A549 (cell line): ENCODE data around the gene GCC2.

Source experiments
- CHD2 ChIP-seq: fragments of 150-350 bp; IDR thresholded peaks from 2 replicates; pipeline ENCODE4 v1.6.1; 2014; ENCODE audit warnings: low read length; ENCODE audit not compliant: partially characterized antibody
- EP300 ChIP-seq, 2 experiments: fragments of >200 bp; sonication (Bioruptor Twin); formaldehyde crosslinking; IDR thresholded peaks; 2 replicates in 1 of 2; 3 replicates in 1 of 2; pipeline ENCODE4 v1.6.1; 2016 to 2017
- HOXA7 ChIP-seq: fragments of 250-450 bp; sonication (Bioruptor Pico); IDR thresholded peaks from 2 replicates; pipeline ENCODE4 v1.5.0; 2020; ENCODE audit warnings: mild to moderate bottlenecking, moderate library complexity
- MYC ChIP-seq: IDR thresholded peaks from 2 replicates; pipeline ENCODE4 v1.6.1; 2012; ENCODE audit warnings: mild to moderate bottlenecking, inconsistent platforms, low read length, improper control_type of control experiment, borderline replicate concordance
- NPAS2 ChIP-seq: fragments of 250-450 bp; sonication (Bioruptor Pico); IDR thresholded peaks from 2 replicates; pipeline ENCODE4 v1.8.0; 2022; ENCODE audit warnings: mild to moderate bottlenecking, moderate library complexity, borderline replicate concordance
- PHF8 ChIP-seq: fragments of 200-600 bp; sonication (generic); IDR thresholded peaks from 2 replicates; pipeline ENCODE4 v1.6.1; 2016; ENCODE audit warnings: low read depth, mild to moderate bottlenecking, antibody characterized with exemption, moderate library complexity, borderline replicate concordance
- POLR2A ChIP-seq: IDR thresholded peaks from 2 replicates; pipeline ENCODE4 v1.6.1; 2012; ENCODE audit warnings: mild to moderate bottlenecking, low read length
- RARB ChIP-seq: fragments of 250-450 bp; sonication (Bioruptor Pico); IDR thresholded peaks from 2 replicates; pipeline ENCODE4 v1.8.0; 2021; ENCODE audit warnings: mild to moderate bottlenecking, moderate library complexity
- RNF2 ChIP-seq: fragments of 200-600 bp; sonication (generic); IDR thresholded peaks from 2 replicates; pipeline ENCODE4 v1.6.1; 2016; ENCODE audit warnings: low read depth, mild to moderate bottlenecking, antibody characterized with exemption, moderate library complexity, borderline replicate concordance
- ZC3H11A ChIP-seq: fragments of 450-650 bp; IDR thresholded peaks from 2 replicates; pipeline ENCODE4 v1.6.1; 2014; ENCODE audit warnings: antibody characterized with exemption, mild to moderate bottlenecking
- TF ChIP-seq, protein P1 (sequence below): fragments of >200 bp; sonication (Bioruptor Twin); formaldehyde crosslinking; IDR thresholded peaks from 3 replicates; pipeline ENCODE4 v1.5.1; 2016
- TF ChIP-seq, protein P2 (sequence below): fragments of 250-450 bp; sonication (Bioruptor Pico); IDR thresholded peaks from 2 replicates; pipeline ENCODE4 v1.5.0; 2021; ENCODE audit warnings: mild to moderate bottlenecking, moderate library complexity, borderline replicate concordance

DNA sequence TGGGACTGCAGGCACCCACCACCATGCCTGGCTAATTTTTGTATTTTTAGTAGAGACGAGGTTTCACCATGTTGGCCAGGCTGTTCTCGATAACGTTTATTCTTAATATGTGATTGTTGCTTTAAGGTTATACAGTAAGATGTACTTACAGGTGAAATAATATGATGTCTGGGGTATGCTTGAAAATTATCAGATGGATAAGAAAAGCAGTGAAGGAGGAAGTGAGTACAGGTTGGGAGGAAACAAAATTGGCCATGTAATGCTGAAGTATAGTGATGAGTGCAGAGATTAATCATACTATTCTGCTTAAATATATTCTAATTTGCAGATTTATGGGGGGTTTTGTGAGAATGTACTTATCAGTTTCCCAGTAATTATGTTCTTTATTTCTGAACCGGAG is 3.0 kb downstream of the GCC2 start:
- TF ChIP-seq, protein P1, sequence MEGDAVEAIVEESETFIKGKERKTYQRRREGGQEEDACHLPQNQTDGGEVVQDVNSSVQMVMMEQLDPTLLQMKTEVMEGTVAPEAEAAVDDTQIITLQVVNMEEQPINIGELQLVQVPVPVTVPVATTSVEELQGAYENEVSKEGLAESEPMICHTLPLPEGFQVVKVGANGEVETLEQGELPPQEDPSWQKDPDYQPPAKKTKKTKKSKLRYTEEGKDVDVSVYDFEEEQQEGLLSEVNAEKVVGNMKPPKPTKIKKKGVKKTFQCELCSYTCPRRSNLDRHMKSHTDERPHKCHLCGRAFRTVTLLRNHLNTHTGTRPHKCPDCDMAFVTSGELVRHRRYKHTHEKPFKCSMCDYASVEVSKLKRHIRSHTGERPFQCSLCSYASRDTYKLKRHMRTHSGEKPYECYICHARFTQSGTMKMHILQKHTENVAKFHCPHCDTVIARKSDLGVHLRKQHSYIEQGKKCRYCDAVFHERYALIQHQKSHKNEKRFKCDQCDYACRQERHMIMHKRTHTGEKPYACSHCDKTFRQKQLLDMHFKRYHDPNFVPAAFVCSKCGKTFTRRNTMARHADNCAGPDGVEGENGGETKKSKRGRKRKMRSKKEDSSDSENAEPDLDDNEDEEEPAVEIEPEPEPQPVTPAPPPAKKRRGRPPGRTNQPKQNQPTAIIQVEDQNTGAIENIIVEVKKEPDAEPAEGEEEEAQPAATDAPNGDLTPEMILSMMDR: no peak
- TF ChIP-seq MYC (no peak), HOXA7 (CRISPR knock-in tag) (no peak), RNF2 (no peak), RARB (CRISPR knock-in tag) (no peak), ZC3H11A (no peak), POLR2A (no peak), EP300 (IDR thresholded peaks at IDR 0.05) (no peak), PHF8 (no peak), CHD2 (no peak), NPAS2 (no peak)
- TF ChIP-seq, protein P2, sequence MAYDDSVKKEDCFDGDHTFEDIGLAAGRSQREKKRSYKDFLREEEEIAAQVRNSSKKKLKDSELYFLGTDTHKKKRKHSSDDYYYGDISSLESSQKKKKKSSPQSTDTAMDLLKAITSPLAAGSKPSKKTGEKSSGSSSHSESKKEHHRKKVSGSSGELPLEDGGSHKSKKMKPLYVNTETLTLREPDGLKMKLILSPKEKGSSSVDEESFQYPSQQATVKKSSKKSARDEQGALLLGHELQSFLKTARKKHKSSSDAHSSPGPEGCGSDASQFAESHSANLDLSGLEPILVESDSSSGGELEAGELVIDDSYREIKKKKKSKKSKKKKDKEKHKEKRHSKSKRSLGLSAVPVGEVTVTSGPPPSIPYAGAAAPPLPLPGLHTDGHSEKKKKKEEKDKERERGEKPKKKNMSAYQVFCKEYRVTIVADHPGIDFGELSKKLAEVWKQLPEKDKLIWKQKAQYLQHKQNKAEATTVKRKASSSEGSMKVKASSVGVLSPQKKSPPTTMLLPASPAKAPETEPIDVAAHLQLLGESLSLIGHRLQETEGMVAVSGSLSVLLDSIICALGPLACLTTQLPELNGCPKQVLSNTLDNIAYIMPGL: no peak
